ENCODE measurements around the gene ANAPC15. TPM values are rescaled to one million over a fixed set of nuclear protein-coding genes. Genes with fewer than 3 reads are reported as not detected.

ANAPC15 gene
- total and polyA plus RNA-seq, 9 of the 15 experiments (the other 6 are each of a cell fraction or from before 2014, with no cell fraction given) = 53.0 to 254 (median 75.7) TPM

- TF ChIP-seq ZC3H4 (CRISPR knock-in tag; IDR thresholded peaks at IDR 0.05; ENCODE audit: borderline replicate concordance) = no peak
- no peak for TF ChIP-seq MECOM (CRISPR knock-in tag; IDR thresholded peaks at IDR 0.05)
- TF ChIP-seq ZNF766 (CRISPR knock-in tag; conservative IDR thresholded peaks at IDR 0.05) = peak; percentile 77
- TF ChIP-seq FOXM1 (IDR thresholded peaks at IDR 0.05; ENCODE audit: low read depth) = no peak
- no peak for TF ChIP-seq FOXM1 (CRISPR knock-in tag; IDR thresholded peaks at IDR 0.05; ENCODE audit: low read depth)
- no peak for TF ChIP-seq ZBTB8A (IDR thresholded peaks at IDR 0.05; ENCODE audit: partially characterized antibody)
- TF ChIP-seq, protein P1, sequence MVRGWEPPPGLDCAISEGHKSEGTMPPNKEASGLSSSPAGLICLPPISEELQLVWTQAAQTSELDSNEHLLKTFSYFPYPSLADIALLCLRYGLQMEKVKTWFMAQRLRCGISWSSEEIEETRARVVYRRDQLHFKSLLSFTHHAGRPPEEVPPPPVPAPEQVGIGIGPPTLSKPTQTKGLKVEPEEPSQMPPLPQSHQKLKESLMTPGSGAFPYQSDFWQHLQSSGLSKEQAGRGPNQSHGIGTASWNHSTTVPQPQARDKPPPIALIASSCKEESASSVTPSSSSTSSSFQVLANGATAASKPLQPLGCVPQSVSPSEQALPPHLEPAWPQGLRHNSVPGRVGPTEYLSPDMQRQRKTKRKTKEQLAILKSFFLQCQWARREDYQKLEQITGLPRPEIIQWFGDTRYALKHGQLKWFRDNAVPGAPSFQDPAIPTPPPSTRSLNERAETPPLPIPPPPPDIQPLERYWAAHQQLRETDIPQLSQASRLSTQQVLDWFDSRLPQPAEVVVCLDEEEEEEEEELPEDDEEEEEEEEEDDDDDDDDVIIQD (CRISPR knock-in tag; IDR thresholded peaks at IDR 0.05) = no peak
- TF ChIP-seq PHF20 (IDR thresholded peaks at IDR 0.05; ENCODE audit: partially characterized antibody) = no peak
- TF ChIP-seq, protein P2, sequence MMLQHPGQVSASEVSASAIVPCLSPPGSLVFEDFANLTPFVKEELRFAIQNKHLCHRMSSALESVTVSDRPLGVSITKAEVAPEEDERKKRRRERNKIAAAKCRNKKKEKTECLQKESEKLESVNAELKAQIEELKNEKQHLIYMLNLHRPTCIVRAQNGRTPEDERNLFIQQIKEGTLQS (IDR thresholded peaks at IDR 0.05) = peak; percentile 38
- TF ChIP-seq, protein P2 (CRISPR knock-in tag; conservative IDR thresholded peaks at IDR 0.05) = no peak
- TF ChIP-seq FOXP1 (CRISPR knock-in tag; IDR thresholded peaks at IDR 0.05) = no peak
- TF ChIP-seq BHLHE40 (IDR thresholded peaks at IDR 0.05; ENCODE audit: low read length) = no peak
- TF ChIP-seq ATF2 (CRISPR knock-in tag; IDR thresholded peaks at IDR 0.05) = no peak
- no peak for TF ChIP-seq ZNF445 (CRISPR knock-in tag; IDR thresholded peaks at IDR 0.05; ENCODE audit: low read depth)
- TF ChIP-seq ZNF384 (IDR thresholded peaks at IDR 0.05; ENCODE audit: low read depth, low read length) = no peak
- TF ChIP-seq RFX1 (IDR thresholded peaks at IDR 0.05) = no peak
- no peak for TF ChIP-seq CBX2 (IDR thresholded peaks at IDR 0.05; ENCODE audit: insufficient read depth, low read length, poor library complexity, severe bottlenecking)
- TF ChIP-seq ETS2 (tag; IDR thresholded peaks at IDR 0.05; ENCODE audit: borderline replicate concordance, poor library complexity, severe bottlenecking) = no peak
- no peak for TF ChIP-seq NFE2 (IDR thresholded peaks at IDR 0.05; ENCODE audit: low read depth)
- TF ChIP-seq TRIM25 (IDR thresholded peaks at IDR 0.05; ENCODE audit: borderline replicate concordance) = no peak
- no peak for TF ChIP-seq COPS2 (conservative IDR thresholded peaks at IDR 0.05)
- TF ChIP-seq CHCHD3 (CRISPR knock-in tag; IDR thresholded peaks at IDR 0.05) = no peak
- no peak for TF ChIP-seq CBX1 (IDR thresholded peaks at IDR 0.05; ENCODE audit: low read depth)
- peak; percentile 91 for TF ChIP-seq ZNF589 (CRISPR knock-in tag; IDR thresholded peaks at IDR 0.05; ENCODE audit: low read depth)
- no peak for TF ChIP-seq MYBL2 (IDR thresholded peaks at IDR 0.05; ENCODE audit: low read depth)
- no peak for TF ChIP-seq MYBL2 (CRISPR knock-in tag; IDR thresholded peaks at IDR 0.05; ENCODE audit: borderline replicate concordance)
- no peak for TF ChIP-seq KAT8 (IDR thresholded peaks at IDR 0.05; ENCODE audit: low read depth)
Observed at GRCh38 chr11:72069787-72070251, 42.7 kb downstream of the ANAPC15 start (continued).
